Measurements from ENCODE around the gene ARHGAP12.

DNA sequence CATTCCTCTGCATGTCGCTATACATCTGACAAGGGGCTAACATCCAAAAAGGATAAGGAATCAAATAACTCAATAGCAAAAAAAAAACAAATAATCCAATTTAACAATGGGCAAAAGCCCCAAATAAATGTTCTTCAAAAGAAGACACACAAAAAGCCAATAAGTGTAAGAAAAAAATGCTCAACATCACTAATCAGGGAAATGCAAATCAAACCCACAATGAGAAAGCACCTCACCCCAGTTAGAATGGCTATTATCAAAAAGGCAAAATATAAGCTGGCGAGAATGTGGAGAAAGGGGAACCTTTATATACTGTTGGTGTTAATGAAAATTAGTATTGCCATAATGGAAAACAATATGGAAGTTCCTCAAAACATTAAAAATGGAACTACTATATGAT, 14.3 kb downstream of the ARHGAP12 start:
- TF ChIP-seq, protein P1, sequence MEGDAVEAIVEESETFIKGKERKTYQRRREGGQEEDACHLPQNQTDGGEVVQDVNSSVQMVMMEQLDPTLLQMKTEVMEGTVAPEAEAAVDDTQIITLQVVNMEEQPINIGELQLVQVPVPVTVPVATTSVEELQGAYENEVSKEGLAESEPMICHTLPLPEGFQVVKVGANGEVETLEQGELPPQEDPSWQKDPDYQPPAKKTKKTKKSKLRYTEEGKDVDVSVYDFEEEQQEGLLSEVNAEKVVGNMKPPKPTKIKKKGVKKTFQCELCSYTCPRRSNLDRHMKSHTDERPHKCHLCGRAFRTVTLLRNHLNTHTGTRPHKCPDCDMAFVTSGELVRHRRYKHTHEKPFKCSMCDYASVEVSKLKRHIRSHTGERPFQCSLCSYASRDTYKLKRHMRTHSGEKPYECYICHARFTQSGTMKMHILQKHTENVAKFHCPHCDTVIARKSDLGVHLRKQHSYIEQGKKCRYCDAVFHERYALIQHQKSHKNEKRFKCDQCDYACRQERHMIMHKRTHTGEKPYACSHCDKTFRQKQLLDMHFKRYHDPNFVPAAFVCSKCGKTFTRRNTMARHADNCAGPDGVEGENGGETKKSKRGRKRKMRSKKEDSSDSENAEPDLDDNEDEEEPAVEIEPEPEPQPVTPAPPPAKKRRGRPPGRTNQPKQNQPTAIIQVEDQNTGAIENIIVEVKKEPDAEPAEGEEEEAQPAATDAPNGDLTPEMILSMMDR (IDR thresholded peaks at IDR 0.05; ENCODE audit: low read length), result no peak
- no peak for TF ChIP-seq EZH2 (IDR thresholded peaks at IDR 0.05; ENCODE audit: borderline replicate concordance, low read length)
